Measurements from ENCODE around the gene CLSTN2. TPM values are rescaled to one million over a fixed set of nuclear protein-coding genes. Genes with fewer than 3 reads are reported as not detected.

The CLSTN2 gene
- total RNA-seq, 1 donor from 2014 or later: 16.0 TPM

DNA sequence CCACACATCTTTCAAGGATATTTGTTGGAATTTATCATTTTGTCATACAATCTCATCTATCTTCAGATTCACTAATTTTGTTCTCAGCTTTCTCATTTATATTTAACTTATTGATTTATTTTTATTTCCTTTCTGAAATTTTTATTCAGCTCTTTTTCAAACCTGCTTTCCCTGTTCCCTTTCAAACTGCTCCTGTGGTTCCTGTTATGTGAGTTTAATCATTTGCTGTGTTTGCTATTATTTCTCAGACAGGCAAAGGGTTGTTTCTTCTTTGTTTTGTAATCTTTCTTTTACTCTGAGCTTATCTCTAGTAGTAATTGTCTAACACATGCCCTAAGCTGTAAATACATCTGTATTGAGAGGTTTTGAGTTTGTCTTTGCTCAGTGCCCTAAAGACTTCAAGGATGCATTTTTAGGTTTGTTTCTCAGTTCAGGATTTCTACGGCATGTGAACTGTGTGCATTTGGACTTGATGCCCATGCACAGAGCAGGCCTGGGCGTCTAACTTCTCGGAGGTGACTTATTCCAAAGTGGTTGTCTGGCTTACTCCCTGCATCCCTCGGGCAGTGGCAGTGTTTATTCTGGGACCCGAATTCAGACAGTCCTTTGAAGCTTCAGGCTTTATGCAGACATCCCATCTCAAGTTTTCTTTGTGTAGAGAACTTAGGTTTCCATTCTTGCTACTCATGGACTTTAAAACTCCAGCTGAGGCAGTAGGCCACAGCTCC lies 587.8 kb downstream of the CLSTN2 start:
- Histone ChIP-seq H3K4me1 (no peaks in the 10 kb centered on the region), H3K27me3 (no peaks in the 10 kb centered on the region), H3K36me3 (no peaks in the 10 kb centered on the region), H3K9me3 (no peaks in the 10 kb centered on the region), H3K27ac (no peak overlapping the region), H3K4me3 (no peak overlapping the region)
- TF ChIP-seq, protein P1, sequence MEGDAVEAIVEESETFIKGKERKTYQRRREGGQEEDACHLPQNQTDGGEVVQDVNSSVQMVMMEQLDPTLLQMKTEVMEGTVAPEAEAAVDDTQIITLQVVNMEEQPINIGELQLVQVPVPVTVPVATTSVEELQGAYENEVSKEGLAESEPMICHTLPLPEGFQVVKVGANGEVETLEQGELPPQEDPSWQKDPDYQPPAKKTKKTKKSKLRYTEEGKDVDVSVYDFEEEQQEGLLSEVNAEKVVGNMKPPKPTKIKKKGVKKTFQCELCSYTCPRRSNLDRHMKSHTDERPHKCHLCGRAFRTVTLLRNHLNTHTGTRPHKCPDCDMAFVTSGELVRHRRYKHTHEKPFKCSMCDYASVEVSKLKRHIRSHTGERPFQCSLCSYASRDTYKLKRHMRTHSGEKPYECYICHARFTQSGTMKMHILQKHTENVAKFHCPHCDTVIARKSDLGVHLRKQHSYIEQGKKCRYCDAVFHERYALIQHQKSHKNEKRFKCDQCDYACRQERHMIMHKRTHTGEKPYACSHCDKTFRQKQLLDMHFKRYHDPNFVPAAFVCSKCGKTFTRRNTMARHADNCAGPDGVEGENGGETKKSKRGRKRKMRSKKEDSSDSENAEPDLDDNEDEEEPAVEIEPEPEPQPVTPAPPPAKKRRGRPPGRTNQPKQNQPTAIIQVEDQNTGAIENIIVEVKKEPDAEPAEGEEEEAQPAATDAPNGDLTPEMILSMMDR (IDR thresholded peaks at IDR 0.05): no peak
- TF ChIP-seq POLR2AphosphoS5 (IDR thresholded peaks at IDR 0.05; ENCODE audit: insufficient read depth in 1 of 2, low read depth in 1 of 2) (no peak), POLR2A (IDR thresholded peaks at IDR 0.05) (no peak)
- DNase-seq (ENCODE audit: extremely low spot score in 2 of 2): no peak
- intact Hi-C loops (cut with DNase I): no loop called here

DNA sequence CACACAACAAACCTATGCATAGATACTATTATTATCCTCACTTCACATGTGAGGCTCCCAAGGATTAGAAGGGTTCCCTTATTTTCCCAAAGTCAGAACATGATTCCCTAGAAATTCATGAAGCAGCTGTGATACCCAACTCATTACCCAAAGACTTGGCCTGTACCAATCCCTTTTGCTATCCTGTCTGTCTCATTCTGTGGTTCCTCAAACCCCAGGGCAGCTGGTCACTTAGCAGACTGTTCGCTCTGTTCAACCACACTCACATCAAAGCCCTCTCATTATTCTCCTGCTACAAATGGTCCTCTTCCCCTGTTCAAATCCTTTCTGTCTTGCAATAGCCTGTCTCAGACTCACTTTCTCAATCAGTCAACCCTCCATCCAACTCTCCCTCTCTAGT lies 588.6 kb downstream of the CLSTN2 start:
- no peak overlapping the region for H3K4me3 ChIP-seq
- intact Hi-C loops (cut with DNase I): no loop called here
- TF ChIP-seq POLR2AphosphoS5 (IDR thresholded peaks at IDR 0.05; ENCODE audit: insufficient read depth in 1 of 2, low read depth in 1 of 2): no peak
- no peak for TF ChIP-seq POLR2A (IDR thresholded peaks at IDR 0.05)
- TF ChIP-seq, protein P1 (IDR thresholded peaks at IDR 0.05): no peak

DNA sequence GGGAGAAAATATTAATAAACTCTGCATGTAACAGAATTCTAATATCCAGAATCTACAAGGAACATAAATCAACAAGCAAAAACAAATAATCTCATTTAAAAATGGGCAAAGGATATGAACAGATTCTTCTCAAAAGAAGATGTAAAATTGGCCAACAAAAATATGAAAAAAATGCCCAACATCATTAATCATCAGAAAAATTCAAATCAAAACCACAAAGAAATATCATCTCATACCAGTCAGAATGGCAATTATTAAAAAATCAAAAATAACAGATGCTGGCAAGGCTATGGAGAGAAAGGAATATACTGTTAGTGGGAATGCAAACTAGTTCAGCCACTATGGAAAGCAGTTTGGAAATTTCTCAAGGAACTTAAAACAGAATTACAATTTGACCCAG lies 592.2 kb downstream of the CLSTN2 start:
- intact Hi-C loops (cut with DNase I): no loop called here
- Histone ChIP-seq H3K4me3 (no peak overlapping the region), H3K4me1 (no peaks in the 10 kb centered on the region), H3K9me3 (no peaks in the 10 kb centered on the region), H3K27me3 (no peaks in the 10 kb centered on the region), H3K36me3 (no peaks in the 10 kb centered on the region), H3K27ac (no peak overlapping the region)
- DNase-seq (ENCODE audit: extremely low spot score in 2 of 2): no peak
- TF ChIP-seq POLR2A (IDR thresholded peaks at IDR 0.05) (no peak), POLR2AphosphoS5 (IDR thresholded peaks at IDR 0.05; ENCODE audit: insufficient read depth in 1 of 2, low read depth in 1 of 2) (no peak)
- TF ChIP-seq, protein P1 (IDR thresholded peaks at IDR 0.05): no peak

More for the DNA sequence above, 588.6 kb downstream of the CLSTN2 start:
- no peaks in the 10 kb centered on the region for H3K36me3 ChIP-seq
- no peak overlapping the region for H3K27ac ChIP-seq
- DNase-seq (ENCODE audit: extremely low spot score in 2 of 2): no peak
- no peaks in the 10 kb centered on the region for H3K9me3 ChIP-seq
- no peaks in the 10 kb centered on the region for H3K4me1 ChIP-seq
- H3K27me3 ChIP-seq: no peaks in the 10 kb centered on the region

DNA sequence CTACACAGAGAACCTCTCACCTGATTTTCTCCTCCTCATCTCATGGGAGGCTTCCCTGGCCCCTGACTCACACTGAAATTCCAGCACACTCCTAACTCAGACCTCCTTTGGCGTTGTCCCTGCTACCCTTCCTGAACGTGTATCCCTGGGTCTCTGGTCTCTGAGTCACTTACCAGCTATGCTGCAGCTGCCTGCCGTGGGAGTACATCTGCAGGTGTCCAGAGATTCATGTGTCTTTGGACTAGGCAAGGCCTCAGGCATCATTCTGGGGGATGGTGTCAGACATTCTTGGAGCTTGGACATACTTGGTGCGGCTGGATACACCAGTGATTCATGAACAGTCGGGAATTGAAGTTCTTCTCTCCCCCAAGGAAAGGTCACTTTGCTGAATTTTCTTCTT lies 594.1 kb downstream of the CLSTN2 start:
- no peaks in the 10 kb centered on the region for H3K9me3 ChIP-seq
- DNase-seq (ENCODE audit: extremely low spot score in 2 of 2): no peak
- intact Hi-C loops (cut with DNase I): no loop called here
- no peak overlapping the region for H3K4me3 ChIP-seq
- TF ChIP-seq POLR2AphosphoS5 (IDR thresholded peaks at IDR 0.05; ENCODE audit: insufficient read depth in 1 of 2, low read depth in 1 of 2) (no peak), POLR2A (IDR thresholded peaks at IDR 0.05) (no peak)
- TF ChIP-seq, protein P1 (IDR thresholded peaks at IDR 0.05): no peak
- no peaks in the 10 kb centered on the region for H3K4me1 ChIP-seq
- H3K27me3 ChIP-seq: no peaks in the 10 kb centered on the region
- H3K36me3 ChIP-seq: no peaks in the 10 kb centered on the region
- H3K27ac ChIP-seq: no peak overlapping the region

DNA sequence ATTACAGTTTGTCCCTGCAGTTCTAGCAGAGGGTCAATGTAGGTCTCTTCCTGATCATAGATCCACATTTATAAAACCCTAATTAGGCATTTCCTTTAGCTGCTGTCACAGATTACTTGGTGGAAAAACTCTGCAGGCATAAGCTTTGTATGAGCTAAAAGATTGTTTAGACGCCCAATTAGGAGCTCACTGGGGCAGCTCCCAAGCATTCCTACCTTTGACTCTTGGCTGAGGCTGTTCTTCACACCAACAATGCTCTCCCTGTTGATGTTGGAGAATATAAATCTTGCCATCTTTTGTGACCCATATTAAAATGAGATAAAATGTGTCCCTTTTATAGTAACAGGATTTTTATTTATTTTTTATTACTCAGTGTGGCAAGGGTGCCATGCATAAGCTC lies 594.6 kb downstream of the CLSTN2 start:
- H3K4me1 ChIP-seq: no peaks in the 10 kb centered on the region
- intact Hi-C loops (cut with DNase I): no loop called here
- no peak for DNase-seq (ENCODE audit: extremely low spot score in 2 of 2)
- H3K27me3 ChIP-seq: no peaks in the 10 kb centered on the region
- no peaks in the 10 kb centered on the region for H3K9me3 ChIP-seq
- no peak overlapping the region for H3K4me3 ChIP-seq
- no peaks in the 10 kb centered on the region for H3K36me3 ChIP-seq
- TF ChIP-seq, protein P1 (IDR thresholded peaks at IDR 0.05): no peak
- TF ChIP-seq POLR2AphosphoS5 (IDR thresholded peaks at IDR 0.05; ENCODE audit: insufficient read depth in 1 of 2, low read depth in 1 of 2) (no peak), POLR2A (IDR thresholded peaks at IDR 0.05) (no peak)
- no peak overlapping the region for H3K27ac ChIP-seq

Data from vagina (tissue), 2 donors.